ENCODE measurements around the gene MAGI3.

MAGI3 gene

GRCh38 chr1:113534130-113534817 is 144.0 kb downstream of the MAGI3 start:
- peak; percentile 26 for DNase-seq (ENCODE audit: extremely low read depth, low read depth)
- no peak for TF ChIP-seq CTCF (IDR thresholded peaks at IDR 0.05; ENCODE audit: low read depth, low read length, missing control alignments)
- H3K4me3 ChIP-seq (replicated peaks; ENCODE audit: low read depth, low read length): no peak overlapping the region

DNA sequence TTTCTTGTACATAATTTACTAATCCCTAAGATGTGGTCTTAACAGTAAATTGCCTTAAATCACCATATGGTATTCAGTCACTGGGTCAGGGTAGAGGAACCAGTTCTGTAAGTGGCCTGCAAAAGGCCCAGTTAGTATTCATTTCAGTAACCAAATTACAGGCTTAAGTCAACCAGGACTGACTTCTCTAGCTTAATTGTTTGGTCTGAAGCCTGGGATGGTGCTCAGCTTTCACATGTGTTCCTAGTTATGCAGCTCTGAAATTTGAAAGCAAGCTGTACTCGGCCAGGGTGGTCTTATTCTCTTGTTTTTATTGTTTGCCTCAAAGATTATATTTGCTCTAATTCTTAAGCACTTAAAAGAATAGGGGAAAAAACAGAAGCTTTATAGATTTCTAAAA is 144.6 kb downstream of the MAGI3 start:
- TF ChIP-seq CTCF (IDR thresholded peaks at IDR 0.05; ENCODE audit: low read depth, low read length, missing control alignments): no peak
- DNase-seq (ENCODE audit: extremely low read depth, low read depth): no peak
- H3K4me3 ChIP-seq (replicated peaks; ENCODE audit: low read depth, low read length): no peak overlapping the region

GRCh38 chr1:113536182-113536780 is 146.0 kb downstream of the MAGI3 start:
- DNase-seq (ENCODE audit: extremely low read depth, low read depth): no peak
- TF ChIP-seq CTCF (IDR thresholded peaks at IDR 0.05; ENCODE audit: low read depth, low read length, missing control alignments): no peak
- no peak overlapping the region for H3K4me3 ChIP-seq (replicated peaks; ENCODE audit: low read depth, low read length)

GRCh38 chr1:113538225-113538624 is 147.9 kb downstream of the MAGI3 start:
- no peak for DNase-seq (ENCODE audit: extremely low read depth, low read depth)

GRCh38 chr1:113540335-113540734 is 150.0 kb downstream of the MAGI3 start:
- no peak overlapping the region for H3K4me3 ChIP-seq (replicated peaks; ENCODE audit: low read depth, low read length)
- no peak for TF ChIP-seq CTCF (IDR thresholded peaks at IDR 0.05; ENCODE audit: low read depth, low read length, missing control alignments)
- DNase-seq (ENCODE audit: extremely low read depth, low read depth): no peak

More at GRCh38 chr1:113538225-113538624, 147.9 kb downstream of the MAGI3 start:
- H3K4me3 ChIP-seq (replicated peaks; ENCODE audit: low read depth, low read length): no peak overlapping the region
- no peak for TF ChIP-seq CTCF (IDR thresholded peaks at IDR 0.05; ENCODE audit: low read depth, low read length, missing control alignments)

- no peak for TF ChIP-seq CTCF (IDR thresholded peaks at IDR 0.05; ENCODE audit: low read depth, low read length, missing control alignments)
- DNase-seq (ENCODE audit: extremely low read depth, low read depth): no peak
Observed at GRCh38 chr1:113541106-113541505, 150.8 kb downstream of the MAGI3 start.

More at GRCh38 chr1:113541106-113541505, 150.8 kb downstream of the MAGI3 start:
- no peak overlapping the region for H3K4me3 ChIP-seq (replicated peaks; ENCODE audit: low read depth, low read length)
